SU-DHL-6 (cell line): Measurements from ENCODE around the gene LSP1.

Source experiments
- CTCF ChIP-seq: fragments of 200-600 bp; sonication (generic); IDR thresholded peaks from one replicate; pipeline ENCODE4 v1.5.1; 2017; ENCODE audit warnings: antibody characterized with exemption, mild to moderate bottlenecking, low read length, moderate library complexity; ENCODE audit not compliant: insufficient read depth, poor library complexity, severe bottlenecking
- EZH2phosphoT487 ChIP-seq: fragments of 200-600 bp; sonication (generic), shearing (Covaris generic); conservative IDR thresholded peaks from 2 replicates; pipeline ENCODE4 v1.6.1; 2018; ENCODE audit warnings: mild to moderate bottlenecking, antibody characterized with exemption, low read length, moderate library complexity, mixed read lengths

DNA sequence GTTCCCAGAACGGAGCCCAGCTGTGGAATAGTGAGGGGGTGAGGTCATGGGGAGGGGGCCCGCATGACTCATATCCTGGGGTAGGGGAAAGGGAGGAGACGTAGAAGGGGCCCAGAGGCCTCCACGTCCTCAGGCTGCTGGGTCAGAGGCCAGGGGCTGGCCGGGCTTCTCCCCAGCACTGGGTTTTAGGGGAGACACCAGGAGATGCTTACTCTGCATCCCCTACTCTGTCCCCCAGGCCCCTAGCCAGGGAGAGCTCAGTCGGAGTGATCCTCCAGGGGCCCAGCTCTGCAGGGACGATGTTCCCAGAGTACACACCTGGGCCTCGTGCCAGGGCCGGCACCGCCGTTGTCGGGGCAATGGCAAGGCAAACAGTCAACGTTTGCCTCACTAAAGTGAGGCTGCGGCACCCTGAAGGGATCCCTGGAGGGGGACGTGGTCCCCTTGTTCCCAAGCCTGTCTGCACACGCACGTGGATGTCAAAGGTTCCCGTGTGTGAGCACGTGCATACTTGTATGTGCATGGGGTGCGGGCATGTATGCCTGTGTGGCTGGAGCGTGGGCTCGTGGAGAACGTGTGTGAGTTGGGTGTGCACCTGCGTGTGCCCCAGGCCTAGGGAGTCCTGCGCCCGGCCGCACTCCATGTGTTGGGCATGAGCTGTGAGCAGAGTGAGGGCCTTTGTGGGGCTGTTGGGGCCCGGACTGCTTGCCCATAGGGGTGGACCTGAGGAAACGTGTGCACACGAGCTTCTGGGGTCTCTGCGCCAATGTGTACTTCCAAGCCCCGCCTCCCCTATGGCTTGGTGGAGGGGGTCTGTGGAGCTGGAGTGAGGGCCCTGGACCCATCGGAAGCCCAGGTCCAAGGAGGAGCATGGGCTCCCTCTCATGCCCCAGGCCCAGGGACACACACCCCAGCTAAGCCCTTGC is 24.6 kb downstream of the LSP1 start:
- TF ChIP-seq CTCF (no peak), EZH2phosphoT487 (no peak)
